GM18909 (cell line): ENCODE measurements around the gene SMCR8.
"Not testable (repeated sequence)": the region's sequence is repeated elsewhere in the genome, so short reads cannot be mapped to it uniquely, and the experiment has no call there.

Source experiments
- ATAC-seq: cut with Tn5 transposase; IDR thresholded peaks from one replicate; pipeline ENCODE4 v1.9.1; 2021; ENCODE audit warnings: mild to moderate bottlenecking; ENCODE audit not compliant: unreplicated experiment, poor library complexity

The SMCR8 gene

GRCh38 chr17:18356624-18357023 is 41.5 kb downstream of the SMCR8 start:
- no peak for ATAC-seq

GRCh38 chr17:18360518-18360917 is 45.4 kb downstream of the SMCR8 start:
- ATAC-seq = no peak

- no peak for ATAC-seq
Observed at GRCh38 chr17:18361837-18362697, 47.0 kb downstream of the SMCR8 start.

DNA sequence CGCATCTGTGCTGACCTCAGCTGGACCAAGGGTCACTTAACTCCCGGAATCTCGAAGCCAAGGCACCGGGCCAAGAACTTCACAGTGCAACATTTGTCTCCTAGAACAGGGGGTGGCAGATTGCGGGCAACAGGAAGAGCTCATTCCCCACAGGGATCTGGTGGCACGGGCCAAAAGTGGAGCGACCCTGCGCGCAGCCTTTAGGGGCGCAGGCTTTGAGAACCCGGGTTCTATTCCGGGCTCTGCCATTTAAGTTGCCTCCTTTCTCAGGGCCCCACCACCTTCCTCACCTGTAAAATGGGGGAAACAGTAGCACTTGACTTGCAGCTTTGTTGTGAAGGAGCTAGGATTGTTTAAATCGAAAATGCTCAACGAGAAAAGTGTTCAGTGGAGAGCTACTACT is 47.6 kb downstream of the SMCR8 start:
- peak; percentile 4 for ATAC-seq

DNA sequence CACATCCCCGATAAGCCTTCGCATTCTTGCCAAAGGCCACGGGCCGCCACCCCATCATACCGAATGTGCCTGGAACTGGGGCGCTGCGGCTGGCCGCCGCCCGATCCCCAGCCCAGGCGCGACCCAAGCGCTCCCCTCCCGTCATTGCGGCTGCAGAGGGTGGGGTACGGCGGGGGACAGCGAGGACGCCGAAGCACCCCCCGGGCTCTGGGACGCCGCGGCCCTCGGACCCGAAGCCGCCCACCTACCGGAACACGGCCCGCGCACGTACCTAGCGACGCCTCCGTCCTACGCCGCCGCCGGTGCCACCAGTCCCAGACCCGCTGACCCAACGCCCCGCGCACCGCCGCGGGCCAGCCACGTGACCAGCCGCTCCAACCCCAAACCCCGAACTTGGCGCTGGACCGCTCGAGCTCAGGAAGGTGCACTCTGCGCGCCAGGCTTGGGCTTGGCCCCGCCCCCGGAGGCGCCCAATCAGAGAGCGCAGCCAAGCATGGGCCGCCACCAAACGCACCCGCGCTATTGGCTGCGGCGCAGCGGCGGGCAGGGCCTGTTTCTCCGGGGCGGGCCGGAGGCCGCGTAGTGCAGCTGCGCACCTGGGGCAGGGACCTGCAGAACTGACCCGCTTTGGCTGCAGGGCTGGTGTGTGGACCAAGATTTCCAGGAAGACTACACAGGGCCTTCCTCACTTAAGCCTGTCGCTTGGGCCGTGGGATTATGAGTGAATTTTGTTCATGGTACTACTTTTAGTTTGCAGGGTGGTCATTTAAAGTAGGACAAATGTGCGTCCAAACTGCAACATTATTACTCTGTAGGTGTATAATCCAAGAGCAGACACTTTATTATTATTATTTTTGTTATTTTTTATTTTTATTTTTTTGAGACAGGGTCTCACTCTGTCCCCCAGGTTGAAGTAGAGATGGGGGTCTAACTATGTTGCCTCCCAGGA is 48.3 kb downstream of the SMCR8 start, which contains the start of gene SHMT1:
Gene SHMT1 (minus strand): TSS at position 450 of the 949 bp plus-strand sequence. CDS start 7,569 bp downstream, outside the sequence.
- peak; percentile 97 for ATAC-seq

DNA sequence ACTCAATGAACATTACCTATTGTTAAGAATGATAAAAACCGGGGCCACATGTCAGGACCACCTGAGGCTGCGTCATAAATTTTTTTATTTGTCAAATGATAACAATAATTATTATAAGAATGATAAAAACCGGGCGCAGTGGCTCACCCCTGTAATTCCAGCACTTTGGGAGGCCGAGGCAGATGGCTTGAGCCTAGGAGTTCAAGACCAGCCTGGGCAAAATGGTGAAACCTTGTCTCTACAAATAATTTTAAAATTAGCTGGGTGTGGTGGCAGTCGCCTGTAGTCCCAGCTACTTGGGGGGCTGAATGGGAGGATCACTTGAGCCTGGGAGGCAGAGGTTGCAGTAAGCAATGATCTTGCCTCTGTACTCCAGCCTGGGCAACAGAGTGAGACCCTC is 49.1 kb downstream of the SMCR8 start:
- no peak for ATAC-seq

GRCh38 chr17:18368946-18369345 is 53.9 kb downstream of the SMCR8 start:
- ATAC-seq = no peak

- ATAC-seq = no peak
Observed at GRCh38 chr17:18370761-18371160, 55.7 kb downstream of the SMCR8 start.

- no peak for ATAC-seq
Observed at GRCh38 chr17:18371455-18371854, 56.4 kb downstream of the SMCR8 start.

GRCh38 chr17:18373181-18373580 is 58.1 kb downstream of the SMCR8 start:
- ATAC-seq = not testable (repeated sequence)

DNA sequence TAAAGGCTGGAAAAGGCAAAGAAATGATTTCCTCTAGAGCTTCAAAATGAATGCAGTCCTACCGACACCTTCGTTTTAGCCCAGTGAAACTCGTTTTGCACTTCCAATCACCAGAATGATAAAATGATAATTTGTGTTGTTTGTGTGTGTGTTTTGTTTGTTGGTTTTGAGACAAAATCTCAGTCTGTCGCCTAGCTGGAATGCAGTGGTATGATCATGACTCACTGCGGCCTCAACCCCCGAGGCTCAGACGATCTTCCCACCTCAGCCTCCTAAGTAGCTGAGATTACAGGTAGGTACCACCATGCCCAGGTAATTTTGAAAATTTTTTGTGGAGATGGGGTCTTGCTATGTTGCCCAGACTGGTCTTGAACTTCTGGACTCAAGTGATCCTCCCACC is 59.1 kb downstream of the SMCR8 start:
- no peak for ATAC-seq
